PC-3 (cell line): ENCODE measurements around the gene EXOSC5. TPM values are rescaled to one million over a fixed set of nuclear protein-coding genes. Genes with fewer than 3 reads are reported as not detected.
"Not testable (repeated sequence)": the region's sequence is repeated elsewhere in the genome, so short reads cannot be mapped to it uniquely, and the experiment has no call there.

ENCODE experiments used
- ATAC-seq: fragments of 200-7000 bp; cut with Tn5 transposase; 2 replicates; pipeline ENCODE4 v1.9.1; 2020; ENCODE audit warnings: mild to moderate bottlenecking, moderate library complexity
- BruUV-seq: library from RNA; stranded (reverse); fragments of 400-500 nt; replicated peaks from 2 replicates; lab custom pipeline; 2021; lab: Mats Ljungman, UMichigan
- CTCF ChIA-PET: fragments of 300-600 bp; sonication (Branson Sonifier 250); formaldehyde crosslinking; loops from one replicate; lab custom pipeline; 2022; ENCODE audit warnings: antibody characterized with exemption; lab: Charles Lee
- POLR2A ChIA-PET: fragments of 300-600 bp; sonication (Branson Sonifier 250); formaldehyde crosslinking; loops from one replicate; lab custom pipeline; 2022; ENCODE audit warnings: antibody characterized with exemption; ENCODE audit not compliant: unreplicated experiment; lab: Charles Lee
- DNase-seq: peaks from one replicate; pipeline ENCODE4 v3.0.0-alpha.2; 2015
- H2AFZ ChIP-seq: fragments of 300-600 bp; sonication (generic); 2 replicates; pipeline ENCODE4 v1.6.0; 2016; ENCODE audit warnings: antibody characterized with exemption, low read length
- H3F3A ChIP-seq: fragments of 300-600 bp; sonication (generic); one replicate; pipeline ENCODE4 v1.6.0; 2017; ENCODE audit warnings: antibody characterized with exemption, low read length, control low read depth, mild to moderate bottlenecking; ENCODE audit not compliant: unreplicated experiment
- H3K27ac ChIP-seq: fragments of 300-600 bp; sonication (generic); 2 replicates; pipeline ENCODE4 v1.5.1; 2016; ENCODE audit warnings: mild to moderate bottlenecking, low read length
- H3K27me3 ChIP-seq: fragments of 300-600 bp; sonication (generic); 2 replicates; pipeline ENCODE4 v1.6.1; 2016; ENCODE audit warnings: low read length, mixed read lengths
- H3K36me3 ChIP-seq: fragments of 300-600 bp; sonication (generic); 2 replicates; pipeline ENCODE4 v1.6.1; 2016; ENCODE audit warnings: low read depth, mixed run types, low read length, mixed read lengths
- H3K4me1 ChIP-seq: fragments of 300-600 bp; sonication (generic); 2 replicates; pipeline ENCODE4 v1.5.1; 2016; ENCODE audit warnings: low read length; ENCODE audit not compliant: insufficient read depth
- H3K4me2 ChIP-seq: fragments of 300-600 bp; sonication (generic); 2 replicates; pipeline ENCODE4 v1.6.0; 2016; ENCODE audit warnings: low read length
- H3K4me3 ChIP-seq: fragments of 300-600 bp; sonication (generic); 2 replicates; pipeline ENCODE4 v1.5.1; 2016; ENCODE audit warnings: mild to moderate bottlenecking, low read length, mixed read lengths
- H3K79me2 ChIP-seq: fragments of 300-600 bp; sonication (generic); 2 replicates; pipeline ENCODE4 v1.6.1; 2017; ENCODE audit warnings: low read length, mixed read lengths
- H3K9ac ChIP-seq: fragments of 300-600 bp; sonication (generic); 2 replicates; pipeline ENCODE4 v1.6.0; 2016; ENCODE audit warnings: mild to moderate bottlenecking, low read length
- H3K9me2 ChIP-seq: fragments of 300-600 bp; sonication (generic); replicated peaks from 2 replicates; pipeline ENCODE4 v1.6.1; 2016; ENCODE audit warnings: mixed run types, low read length, mixed read lengths
- H3K9me3 ChIP-seq: fragments of 300-600 bp; sonication (generic); 2 replicates; pipeline ENCODE4 v1.6.1; 2016; ENCODE audit warnings: low read length, mixed read lengths
- H4K20me1 ChIP-seq: fragments of 300-600 bp; sonication (generic); 2 replicates; pipeline ENCODE4 v1.6.1; 2016; ENCODE audit warnings: low read length, mixed read lengths
- EZH2 ChIP-seq: fragments of 300-600 bp; sonication (generic); IDR thresholded peaks from one replicate; pipeline ENCODE4 v1.6.1; 2017; ENCODE audit warnings: antibody characterized with exemption, mild to moderate bottlenecking, low read length; ENCODE audit not compliant: unreplicated experiment
- EZH2phosphoT487 ChIP-seq: fragments of 300-600 bp; sonication (generic); IDR thresholded peaks from 2 replicates; pipeline ENCODE4 v1.6.1; 2018; ENCODE audit warnings: mild to moderate bottlenecking, antibody characterized with exemption, low read length, borderline replicate concordance
- intact Hi-C: fragments of 100-400 bp; cut with micrococcal nuclease; formaldehyde crosslinking; loops from 2 replicates; pipeline ENCODE4 v1.9.0; 2023
- total RNA-seq: library from RNA; depleted of rRNA; stranded (reverse); fragments of >200 nt; gene quantifications from 2 replicates; pipeline ENCODE4 v1.2.3, GENCODE V29; 2014
- TF ChIP-seq, protein P1 (sequence below): fragments of 300-600 bp; sonication (generic); conservative IDR thresholded peaks from 2 replicates; pipeline ENCODE4 v1.5.1; 2017; ENCODE audit warnings: antibody characterized with exemption, low read depth, mild to moderate bottlenecking, low read length

The EXOSC5 gene
- total RNA-seq, 1 experiment from 2014 or later: 40.8 TPM

DNA sequence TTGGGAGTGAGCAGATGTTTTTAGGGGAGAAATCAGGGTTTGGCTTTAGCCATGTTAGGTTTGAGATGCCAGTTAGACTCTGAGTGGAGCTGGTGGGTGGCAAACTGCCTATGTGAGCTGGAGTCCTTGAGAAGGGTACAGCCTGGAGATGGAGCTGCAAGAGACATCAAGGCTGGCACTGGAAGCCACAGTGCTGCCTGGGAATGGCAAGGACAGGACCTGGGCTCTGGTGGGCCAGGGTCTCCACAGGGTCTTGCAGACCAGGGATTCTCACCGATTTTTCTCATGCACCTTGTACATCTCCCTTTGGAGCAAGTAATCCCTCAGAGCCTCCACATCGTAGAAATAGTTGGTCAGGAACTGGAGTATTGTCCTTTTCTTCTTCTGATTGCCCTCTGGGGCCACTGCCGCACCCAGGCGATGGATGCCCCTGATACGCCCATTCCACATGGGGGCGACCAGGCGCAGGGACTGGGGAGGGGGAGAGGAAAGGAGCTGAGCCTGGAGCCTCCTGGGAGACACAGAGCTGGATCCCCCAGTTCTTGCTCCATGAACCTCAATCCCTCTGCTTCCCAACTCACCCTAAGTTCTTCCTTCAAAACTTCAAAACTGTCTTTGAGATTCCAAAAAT lies 40.9 kb upstream of the EXOSC5 start:
- ChIA-PET POLR2A (no interaction called here), CTCF (no interaction called here)
- Histone ChIP-seq H3F3A (no peaks in the 10 kb centered on the region), H3K4me3 (no peak overlapping the region), H3K4me2 (no peak overlapping the region; the same call in 1 of the 2 replicates), H2AFZ (no peak overlapping the region), H3K9me2 (no peaks in the 10 kb centered on the region), H3K79me2 (peaks cover 9% of the 10 kb centered on the region; the same call in 1 of the 2 replicates), H3K27me3 (no peaks in the 10 kb centered on the region), H3K27ac (no peak overlapping the region), H3K9ac (no peak overlapping the region), H4K20me1 (no peaks in the 10 kb centered on the region), H3K9me3 (no peaks in the 10 kb centered on the region), H3K36me3 (no peaks in the 10 kb centered on the region), H3K4me1 (peaks cover 6% of the 10 kb centered on the region; the same call in 1 of the 2 replicates)
- intact Hi-C loops: no loop called here
- TF ChIP-seq, protein P1, sequence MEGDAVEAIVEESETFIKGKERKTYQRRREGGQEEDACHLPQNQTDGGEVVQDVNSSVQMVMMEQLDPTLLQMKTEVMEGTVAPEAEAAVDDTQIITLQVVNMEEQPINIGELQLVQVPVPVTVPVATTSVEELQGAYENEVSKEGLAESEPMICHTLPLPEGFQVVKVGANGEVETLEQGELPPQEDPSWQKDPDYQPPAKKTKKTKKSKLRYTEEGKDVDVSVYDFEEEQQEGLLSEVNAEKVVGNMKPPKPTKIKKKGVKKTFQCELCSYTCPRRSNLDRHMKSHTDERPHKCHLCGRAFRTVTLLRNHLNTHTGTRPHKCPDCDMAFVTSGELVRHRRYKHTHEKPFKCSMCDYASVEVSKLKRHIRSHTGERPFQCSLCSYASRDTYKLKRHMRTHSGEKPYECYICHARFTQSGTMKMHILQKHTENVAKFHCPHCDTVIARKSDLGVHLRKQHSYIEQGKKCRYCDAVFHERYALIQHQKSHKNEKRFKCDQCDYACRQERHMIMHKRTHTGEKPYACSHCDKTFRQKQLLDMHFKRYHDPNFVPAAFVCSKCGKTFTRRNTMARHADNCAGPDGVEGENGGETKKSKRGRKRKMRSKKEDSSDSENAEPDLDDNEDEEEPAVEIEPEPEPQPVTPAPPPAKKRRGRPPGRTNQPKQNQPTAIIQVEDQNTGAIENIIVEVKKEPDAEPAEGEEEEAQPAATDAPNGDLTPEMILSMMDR: no peak
- TF ChIP-seq EZH2phosphoT487: no peak
- no peak for TF ChIP-seq EZH2
- ATAC-seq (no peak), DNase-seq (no peak)
- BruUV-seq: no TSS peak

DNA sequence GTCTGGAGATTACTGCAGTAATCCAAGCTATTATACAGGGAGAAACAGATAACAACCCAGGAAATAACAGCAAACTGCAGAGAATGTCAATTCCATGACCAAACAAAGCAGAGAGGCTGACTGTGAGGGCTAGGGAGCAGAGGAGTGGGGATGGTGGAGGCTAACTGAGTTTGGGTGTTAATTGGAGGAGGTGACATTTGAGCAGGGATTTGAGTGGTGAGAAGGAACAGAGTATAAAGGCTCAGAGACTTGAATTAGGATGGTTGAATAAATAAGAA lies 39.5 kb upstream of the EXOSC5 start:
- CTCF ChIA-PET: no interaction called here
- no peaks in the 10 kb centered on the region for H3F3A ChIP-seq
- H3K27ac ChIP-seq: no peak overlapping the region
- intact Hi-C loops: no loop called here
- no TSS peak for BruUV-seq
- H3K4me1 ChIP-seq: peaks cover 6% of the 10 kb centered on the region; the same call in 1 of the 2 replicates
- H3K79me2 ChIP-seq: peaks cover 9% of the 10 kb centered on the region; the same call in 1 of the 2 replicates
- no peaks in the 10 kb centered on the region for H3K9me2 ChIP-seq
- POLR2A ChIA-PET: interaction anchor here (0.6 kb wide), 1 partner anchor 73 kb away, joined by 3 read pairs; no protein-coding TSS in a partner anchor
- TF ChIP-seq EZH2phosphoT487: no peak
- TF ChIP-seq, protein P1: no peak
- H3K9ac ChIP-seq: no peak overlapping the region
- no peak for DNase-seq
- no peaks in the 10 kb centered on the region for H3K9me3 ChIP-seq
- H2AFZ ChIP-seq: no peak overlapping the region
- H3K36me3 ChIP-seq: no peaks in the 10 kb centered on the region
- ATAC-seq: no peak
- H3K4me2 ChIP-seq: no peak overlapping the region
- no peak overlapping the region for H3K4me3 ChIP-seq
- no peaks in the 10 kb centered on the region for H4K20me1 ChIP-seq
- H3K27me3 ChIP-seq: no peaks in the 10 kb centered on the region

DNA sequence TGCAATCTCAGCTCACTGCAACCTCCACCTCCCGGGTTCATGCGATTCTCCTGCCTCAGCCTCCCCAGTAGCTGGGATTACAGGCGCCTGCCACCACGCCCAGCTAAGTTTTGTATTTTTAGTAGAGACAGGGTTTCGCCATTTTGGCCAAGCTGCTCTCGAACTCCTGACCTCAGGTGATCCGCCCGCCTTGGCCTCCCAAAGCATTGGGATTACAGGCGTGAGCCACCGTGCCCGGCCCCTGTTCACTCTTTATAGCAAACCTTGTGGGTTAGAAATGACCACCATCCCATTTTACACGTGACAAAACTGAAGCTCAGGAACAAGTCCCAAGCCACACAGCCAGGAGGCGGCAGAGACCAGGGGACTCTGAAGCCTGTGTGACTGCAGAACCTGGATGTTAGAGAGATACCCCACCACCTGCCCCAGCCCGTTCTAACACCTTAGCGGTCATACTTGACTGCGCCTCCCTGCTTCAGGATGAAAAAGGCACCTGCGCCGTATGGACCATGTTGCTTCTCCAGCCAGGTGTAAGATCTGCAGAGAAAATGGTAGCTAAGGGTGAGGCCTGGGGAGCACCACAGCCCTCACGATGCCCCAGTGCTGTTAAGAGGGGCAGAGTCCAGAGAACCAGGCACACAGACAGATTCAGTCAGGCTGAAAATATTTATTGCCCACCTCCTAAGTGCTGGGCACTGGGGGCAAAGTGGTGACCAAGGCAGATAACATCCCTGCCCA lies 38.9 kb upstream of the EXOSC5 start:
- Histone ChIP-seq H3K4me3 (no peak overlapping the region), H3K27me3 (no peaks in the 10 kb centered on the region), H3K9ac (no peak overlapping the region), H3K4me1 (peaks cover 6% of the 10 kb centered on the region; the same call in 1 of the 2 replicates), H3K79me2 (peaks cover 9% of the 10 kb centered on the region; the same call in 1 of the 2 replicates), H3K27ac (no peak overlapping the region), H3K36me3 (no peaks in the 10 kb centered on the region), H3F3A (no peaks in the 10 kb centered on the region), H3K4me2 (no peak overlapping the region), H2AFZ (no peak overlapping the region), H3K9me2 (no peaks in the 10 kb centered on the region), H3K9me3 (no peaks in the 10 kb centered on the region), H4K20me1 (no peaks in the 10 kb centered on the region)
- no TSS peak for BruUV-seq
- TF ChIP-seq EZH2 (no peak), EZH2phosphoT487 (no peak)
- TF ChIP-seq, protein P1: no peak
- intact Hi-C loops: no loop called here
- ChIA-PET POLR2A (interaction anchor here (0.6 kb wide), 1 partner anchor 73 kb away, joined by 3 read pairs; no protein-coding TSS in a partner anchor), CTCF (no interaction called here)
- ATAC-seq: no peak
- no peak for DNase-seq

DNA sequence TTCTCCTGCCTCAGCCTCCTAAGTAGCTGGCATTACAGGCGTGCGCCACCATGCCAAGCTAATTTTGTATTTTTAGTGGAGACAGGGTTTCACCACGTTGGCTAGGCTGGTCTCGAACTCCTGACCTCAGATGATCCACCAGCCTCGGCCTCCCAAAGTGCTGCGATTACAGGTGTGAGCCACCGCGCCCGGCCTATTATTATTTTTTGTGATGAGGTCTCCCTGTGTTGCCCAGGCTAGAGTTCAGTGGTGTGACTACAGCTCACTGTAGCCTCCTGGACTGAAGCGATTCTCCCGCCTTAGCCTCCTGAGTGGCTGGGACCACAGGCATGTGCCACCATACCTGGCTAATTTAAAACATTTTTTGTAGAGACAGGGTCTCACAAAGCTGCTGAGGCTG lies 38.2 kb upstream of the EXOSC5 start:
- H3K79me2 ChIP-seq, POLR2A ChIA-PET, ATAC-seq, H3K9ac ChIP-seq, H3K9me2 ChIP-seq, BruUV-seq, H4K20me1 ChIP-seq, H2AFZ ChIP-seq, H3F3A ChIP-seq, intact Hi-C loops, H3K27ac ChIP-seq, H3K27me3 ChIP-seq, H3K4me2 ChIP-seq, H3K36me3 ChIP-seq, CTCF ChIA-PET, DNase-seq, H3K9me3 ChIP-seq, H3K4me1 ChIP-seq, H3K4me3 ChIP-seq: not testable (repeated sequence)
